ENCODE data around the gene ISG20L2. TPM values are rescaled to one million over a fixed set of nuclear protein-coding genes. Genes with fewer than 3 reads are reported as not detected.

Gene ISG20L2
- 10.9 and 17.9 TPM in 2 replicates for total RNA-seq

GRCh38 chr1:156728599-156729462 lies at the start of gene ISG20L2:
TSS of gene ISG20L2 (minus strand) at chr1:156728766. CDS start at chr1:156727652, 1,114 bp downstream.

GRCh38 chr1:156767101-156767878 lies 38.7 kb upstream of the ISG20L2 start, which contains the start of gene PRCC:
TSS of gene PRCC (plus strand) at chr1:156767535. CDS start at chr1:156767772, 237 bp downstream.

GRCh38 chr1:156751451-156751756 lies 22.8 kb upstream of the ISG20L2 start, which contains the start of gene HDGF:
TSS of gene HDGF (minus strand) at chr1:156751675. CDS start at chr1:156751429, 246 bp downstream.

GRCh38 chr1:156740741-156741480 lies 12.3 kb upstream of the ISG20L2 start, which contains the start of gene MRPL24:
TSS of gene MRPL24 (minus strand) at chr1:156741088. CDS start at chr1:156738704, 2,384 bp downstream.

GRCh38 chr1:156727926-156728598 lies 504 bp downstream of the ISG20L2 start, which contains the start of gene METTL25B:
TSS of gene METTL25B (plus strand) at chr1:156728469. CDS start at chr1:156729105, 636 bp downstream.

GRCh38 chr1:156705321-156705917 lies 23.1 kb downstream of the ISG20L2 start, which contains the start of gene CRABP2:
TSS of gene CRABP2 (minus strand) at chr1:156705583. CDS start at chr1:156705446, 137 bp downstream.

GRCh38 chr1:156676820-156677615 lies 51.5 kb downstream of the ISG20L2 start, which contains the start of gene NES:
TSS of gene NES (minus strand) at chr1:156677407. CDS start at chr1:156677264, 143 bp downstream.

Other genes with a start within 250 kb of the ISG20L2 start
- gene MEF2D, start 228.0 kb downstream of the ISG20L2 start, total RNA-seq = 4.8 and 10.3 TPM in 2 replicates
- 0.07 and 0.34 TPM in 2 replicates for gene IQGAP3, start 156.2 kb downstream of the ISG20L2 start, total RNA-seq
- not detected in 2 replicates for gene TTC24, start 149.0 kb downstream of the ISG20L2 start, total RNA-seq
- 68.5 and 102 TPM in 2 replicates for gene NAXE, start 137.0 kb downstream of the ISG20L2 start, total RNA-seq
- gene GPATCH4, start 127.3 kb downstream of the ISG20L2 start, total RNA-seq = 31.4 and 39.7 TPM in 2 replicates
- not detected in 2 replicates for gene HAPLN2, start 109.4 kb downstream of the ISG20L2 start, total RNA-seq
- gene BCAN, start 86.6 kb downstream of the ISG20L2 start, total RNA-seq = not detected in 2 replicates
- gene NES, start 51.4 kb downstream of the ISG20L2 start, total RNA-seq = under 0.01 and 0.14 TPM in 2 replicates
- 22.9 and 141 TPM in 2 replicates for gene CRABP2, start 23.2 kb downstream of the ISG20L2 start, total RNA-seq
- gene METTL25B, start 297 bp downstream of the ISG20L2 start, total RNA-seq = 19.5 and 20.8 TPM in 2 replicates
- 34.2 and 45.5 TPM in 2 replicates for gene MRPL24, start 12.3 kb upstream of the ISG20L2 start, total RNA-seq
- gene HDGF, start 22.9 kb upstream of the ISG20L2 start, total RNA-seq = 206 and 355 TPM in 2 replicates
- gene PRCC, start 38.8 kb upstream of the ISG20L2 start, total RNA-seq = 15.4 and 23.1 TPM in 2 replicates
- 1.7 and 2.1 TPM in 2 replicates for gene SH2D2A, start 88.1 kb upstream of the ISG20L2 start, total RNA-seq
- not detected in 2 replicates for gene INSRR, start 130.4 kb upstream of the ISG20L2 start, total RNA-seq
- under 0.01 TPM in 1 of 2 replicates, not detected in the other for gene NTRK1, start 132.1 kb upstream of the ISG20L2 start, total RNA-seq
- gene PEAR1, start 165.0 kb upstream of the ISG20L2 start, total RNA-seq = 1.7 and 3.5 TPM in 2 replicates
- gene LRRC71, start 191.9 kb upstream of the ISG20L2 start, total RNA-seq = not detected in 2 replicates

Data from nasal cavity respiratory epithelium epithelial cell of viscerocranial mucosa (primary cell).